GM12878 (cell line): Measurements from ENCODE around the gene IGF2R. TPM values are rescaled to one million over a fixed set of nuclear protein-coding genes. Genes with fewer than 3 reads are reported as not detected.

Source experiments
- ATAC-seq: fragments of 200-7000 bp; cut with Tn5 transposase; 3 replicates; pipeline ENCODE4 v1.9.1; 2020; ENCODE audit warnings: mild to moderate bottlenecking, moderate library complexity
- BruUV-seq: library from RNA; stranded (reverse); fragments of 400-500 nt; replicated peaks from 2 replicates; lab custom pipeline; 2021; lab: Mats Ljungman, UMichigan
- CTCF ChIA-PET: fragments of 300-600 bp; sonication (Branson Sonifier 250); formaldehyde crosslinking; extraction: SDS; loops from one replicate; lab custom pipeline; 2021; ENCODE audit warnings: inconsistent platforms; lab: Yijun Ruan, JAX
- POLR2A ChIA-PET: fragments of 350-600 bp; formaldehyde crosslinking; extraction: SDS; loops from one replicate; lab custom pipeline; 2021; ENCODE audit warnings: inconsistent platforms; lab: Charles Lee
- RAD21 ChIA-PET: fragments of 300-600 bp; sonication (Branson Sonifier 250); formaldehyde crosslinking; loops from one replicate; lab custom pipeline; 2023; ENCODE audit warnings: antibody characterized with exemption; ENCODE audit not compliant: unreplicated experiment; lab: Charles Lee
- SMC1A ChIA-PET: fragments of 300-600 bp; sonication (Branson Sonifier 250); formaldehyde crosslinking; loops from one replicate; lab custom pipeline; 2023; ENCODE audit not compliant: unreplicated experiment, uncharacterized antibody; lab: Charles Lee
- DNase-seq: peaks from one replicate; pipeline ENCODE4 v3.0.0-alpha.2; 2011; ENCODE audit warnings: low read depth, low spot score
- FAIRE-seq: peaks from 3 replicates; lab custom pipeline; 2011; peaks lifted over from hg19 to GRCh38; lab: Jason Lieb, UNC
- H2AFZ ChIP-seq: 2 replicates; pipeline ENCODE4 v1.6.0; 2011; ENCODE audit warnings: low read depth, low read length, control low read depth; ENCODE audit not compliant: control insufficient read depth
- H3K27ac ChIP-seq: 2 replicates; pipeline ENCODE4 v1.5.1; 2011; ENCODE audit warnings: control low read depth; ENCODE audit not compliant: control insufficient read depth, insufficient read depth
- H3K27me3 ChIP-seq, 2 experiments: replicated peaks in 1 of 2; 2 replicates each; pipeline versions ENCODE4 v1.6.0 to v1.6.1; 2011; ENCODE audit warnings: low read length in 1 of 2; ENCODE audit not compliant: control insufficient read depth in 2 of 2, insufficient read depth in 2 of 2
- H3K36me3 ChIP-seq, 2 experiments: 2 replicates each; pipeline ENCODE4 v1.5.1; 2011; ENCODE audit warnings: low read length in 1 of 2; ENCODE audit not compliant: control insufficient read depth in 2 of 2, insufficient read depth in 2 of 2
- H3K4me1 ChIP-seq: 2 replicates; pipeline ENCODE4 v1.6.1; 2011; ENCODE audit warnings: mild to moderate bottlenecking, low read length, moderate library complexity, mixed read lengths; ENCODE audit not compliant: control insufficient read depth, insufficient read depth
- H3K4me2 ChIP-seq: 2 replicates; pipeline ENCODE4 v1.6.0; 2011; ENCODE audit warnings: control low read depth; ENCODE audit not compliant: control insufficient read depth, insufficient read depth
- H3K4me3 ChIP-seq: fragments of 200-600 bp; sonication (generic); 2 replicates; pipeline ENCODE4 v1.5.1; 2016
- H3K79me2 ChIP-seq: 2 replicates; pipeline ENCODE4 v1.6.0; 2011; ENCODE audit warnings: low read length; ENCODE audit not compliant: control insufficient read depth, insufficient read depth
- H3K9ac ChIP-seq: 2 replicates; pipeline ENCODE4 v1.8.0; 2011; ENCODE audit warnings: low read length, control low read depth, mixed read lengths; ENCODE audit not compliant: control insufficient read depth, insufficient read depth
- H3K9me3 ChIP-seq: replicated peaks from 3 replicates; pipeline ENCODE4 v1.5.1; 2011; ENCODE audit warnings: mild to moderate bottlenecking, low read length; ENCODE audit not compliant: control insufficient read depth, insufficient read depth
- H4K20me1 ChIP-seq: 2 replicates; pipeline ENCODE4 v1.6.0; 2011; ENCODE audit not compliant: control insufficient read depth, insufficient read depth
- ASH2L ChIP-seq: fragments of 300-600, 200-600 bp; sonication (generic); IDR thresholded peaks from 2 replicates; pipeline ENCODE4 v1.6.1; 2017; ENCODE audit warnings: low read depth, mild to moderate bottlenecking, borderline replicate concordance
- CREB1 ChIP-seq: IDR thresholded peaks from 2 replicates; pipeline ENCODE4 v1.6.1; 2012; ENCODE audit warnings: low read depth, mild to moderate bottlenecking, inconsistent platforms
- E2F4 ChIP-seq: IDR thresholded peaks from 2 replicates; pipeline ENCODE4 v1.6.1; 2012; ENCODE audit warnings: low read depth, low read length, improper control_type of control experiment
- MYC ChIP-seq: IDR thresholded peaks from 2 replicates; pipeline ENCODE4 v1.6.1; 2011; ENCODE audit warnings: mild to moderate bottlenecking, low read length, moderate library complexity, inconsistent platforms; ENCODE audit not compliant: insufficient read depth, insufficient replicate concordance, insufficient read length, severe bottlenecking
- RELA ChIP-seq: fragments of 450-650 bp; IDR thresholded peaks from 2 replicates; pipeline ENCODE4 v1.8.0; 2014; ENCODE audit warnings: borderline replicate concordance; ENCODE audit not compliant: partially characterized antibody
- TBL1XR1 ChIP-seq: IDR thresholded peaks from 2 replicates; pipeline ENCODE4 v1.6.1; 2012; ENCODE audit warnings: low read depth, low read length, improper control_type of control experiment
- ZNF24 ChIP-seq: fragments of 450-650 bp; IDR thresholded peaks from 2 replicates; pipeline ENCODE4 v1.6.1; 2017; ENCODE audit warnings: antibody characterized with exemption, mild to moderate bottlenecking
- WGBS: methylation state at CpG from one replicate; pipeline ENCODE4 v1.1.6; 2016; ENCODE audit warnings: low lambda C conversion rate; ENCODE audit not compliant: insufficient replicate concordance, insufficient coverage; ENCODE audit errors: missing lambda C conversion rate; 5-methylcytosine and 5-hydroxymethylcytosine counted together
- in situ Hi-C: fragments of 300-500 bp; cut with MboI; formaldehyde crosslinking; loops from 9 replicates; pipeline ENCODE4 v1.14.3; 2018; ENCODE audit warnings: mixed read lengths
- intact Hi-C: fragments of 100-400 bp; cut with micrococcal nuclease; formaldehyde crosslinking; loops from one replicate; pipeline ENCODE4 v1.14.2; 2022; ENCODE audit not compliant: unreplicated experiment
- polyA plus RNA-seq, 11 experiments: library from polyadenylated mRNA; depleted of rRNA in 4 of 11; unstranded in 6 of 11; stranded (reverse) in 5 of 11; fragments of >200 nt; fragmentation: Nextera tagmentation in 4 of 11; fragmentation: Illumina TruSeq in 1 of 11; extraction: Ambion mirVana in 4 of 11; extraction: Trizol in 1 of 11; gene quantifications; 1 replicate in 1 of 11; 2 replicates in 10 of 11; pipeline versions ENCODE4 v1.2.1 to v1.2.3, GENCODE V29; 2011 to 2016; ENCODE audit warnings: inconsistent platforms in 2 of 11, missing spikeins in 2 of 11, low read depth in 1 of 11
- total RNA-seq, 4 experiments: library from RNA; depleted of rRNA in 3 of 4; stranded (reverse); fragments of >200 nt in 3 of 4; fragmentation: Illumina TruSeq in 1 of 4; extraction: Trizol in 1 of 4; gene quantifications; 2 replicates each; pipeline versions ENCODE4 v1.2.1 to v1.2.3, GENCODE V29; 2013 to 2021

IGF2R gene
- total and polyA plus RNA-seq, 10 of the 15 experiments (the other 5 are each of a cell fraction or from before 2014, with no cell fraction given) = 1.00 to 40.1 (median 16.8) TPM

- H3K4me3 ChIP-seq = no peak overlapping the region
- DNase-seq = no peak
- TF ChIP-seq CREB1 (no peak), ZNF24 (no peak)
- TF ChIP-seq, all 136 proteins: peak for 0
- Histone ChIP-seq H2AFZ (no peak overlapping the region), H3K4me2 (no peak overlapping the region), H3K9me3 (peaks cover 6% of the 10 kb centered on the region), H3K27me3 (no peaks in the 10 kb centered on the region), H3K79me2 (peaks cover 54% of the 10 kb centered on the region), H3K36me3 (peaks cover 3 to 6% of the 10 kb centered on the region in 2 experiments; a peak in 2 of 4 replicates), H3K27ac (no peak overlapping the region), H3K4me1 (no peaks in the 10 kb centered on the region), H3K9ac (no peak overlapping the region), H4K20me1 (no peaks in the 10 kb centered on the region)
- in situ Hi-C loops (no loop called here), intact Hi-C loops (no loop called here)
- FAIRE-seq = no peak
- RAD21 ChIA-PET = no interaction called here
- ATAC-seq = no peak
- CTCF ChIA-PET = no interaction called here
- WGBS = 96% methylated on average over 11 of the region's 11 CpGs
- POLR2A ChIA-PET = interaction anchor here (0.5 kb wide), 1 partner anchor 132 kb away, joined by 3 read pairs; no protein-coding TSS in a partner anchor
- SMC1A ChIA-PET = interaction anchor here (1.3 to 2.5 kb wide), 2 partner anchors 11 to 16 kb away, joined by 3 to 7 read pairs; no protein-coding TSS in a partner anchor
- no TSS peak for BruUV-seq
Observed at GRCh38 chr6:159997498-159998101, 28.7 kb downstream of the IGF2R start.

- peaks cover 3 to 4% of the 10 kb centered on the region in 2 experiments; a peak in 1 of 4 replicates for H3K36me3 ChIP-seq
- POLR2A ChIA-PET = interaction anchor here (0.6 kb wide), 2 partner anchors 300 to 978 kb away, joined by 3 to 6 read pairs; no protein-coding TSS in a partner anchor
- DNase-seq (no peak), ATAC-seq (no peak), FAIRE-seq (no peak)
- SMC1A ChIA-PET = interaction anchor here (0.6 to 2.5 kb wide), 4 partner anchors 12 to 28 kb away, joined by 3 to 7 read pairs (median 3); no protein-coding TSS in a partner anchor
- H3K27me3 ChIP-seq = no peaks in the 10 kb centered on the region
- H3K27ac ChIP-seq = no peak overlapping the region
- WGBS = 100% methylated on average over 2 of the region's 2 CpGs
- H3K9me3 ChIP-seq = peaks cover 6% of the 10 kb centered on the region
- CTCF ChIA-PET = no interaction called here
- no peaks in the 10 kb centered on the region for H4K20me1 ChIP-seq
- H3K4me1 ChIP-seq = no peaks in the 10 kb centered on the region
- peaks cover 50% of the 10 kb centered on the region for H3K79me2 ChIP-seq
- TF ChIP-seq TBL1XR1 (no peak), E2F4 (no peak), MYC (no peak), RELA (no peak), ASH2L (no peak)
- BruUV-seq = no TSS peak
- no peak overlapping the region for H3K4me2 ChIP-seq
- no peak overlapping the region for H2AFZ ChIP-seq
- intact Hi-C loops = no loop called here
- in situ Hi-C loops = no loop called here
- no peak overlapping the region for H3K9ac ChIP-seq
- H3K4me3 ChIP-seq = no peak overlapping the region
- RAD21 ChIA-PET = no interaction called here
Observed at GRCh38 chr6:159998538-159998937, 29.7 kb downstream of the IGF2R start.
